Esophagus muscularis mucosa (tissue), 3 donors: Measurements from ENCODE around the gene ARSB.
"Not testable (repeated sequence)": the region's sequence is repeated elsewhere in the genome, so short reads cannot be mapped to it uniquely, and the experiment has no call there.

Experiments
- POLR2A ChIP-seq: fragments of 450-650 bp; IDR thresholded peaks from one replicate; pipeline ENCODE4 v1.6.1; 2017; ENCODE audit warnings: antibody characterized with exemption, moderate library complexity, mild to moderate bottlenecking, low read depth
- TF ChIP-seq, protein P1 (sequence below), 3 experiments: fragments of 200-600 bp in 2 of 3; fragments of 450-650 bp in 1 of 3; sonication (generic) in 2 of 3; IDR thresholded peaks; one replicate each; pipeline ENCODE4 v1.5.1; 2017 to 2019; ENCODE audit warnings: antibody characterized with exemption in 3 of 3, mild to moderate bottlenecking in 2 of 3, moderate library complexity in 1 of 3

DNA sequence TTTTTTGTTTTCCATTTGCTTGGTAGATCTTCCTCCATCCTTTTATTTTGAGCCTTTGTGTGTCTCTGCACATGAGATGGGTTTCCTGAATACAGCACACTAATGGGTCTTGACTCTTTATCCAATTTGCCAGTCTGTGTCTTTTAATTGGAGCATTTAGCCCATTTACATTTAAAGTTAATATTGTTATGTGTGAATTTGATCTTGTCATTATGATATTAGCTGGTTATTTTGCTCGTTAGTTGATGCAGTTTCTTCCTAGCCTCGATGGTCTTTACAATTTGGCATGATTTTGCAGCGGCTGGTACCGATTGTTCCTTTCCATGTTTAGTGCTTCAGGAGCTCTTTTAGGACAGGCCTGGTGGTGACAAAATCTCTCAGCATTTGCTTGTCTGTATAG lies 133.2 kb downstream of the ARSB start:
- TF ChIP-seq, protein P1, sequence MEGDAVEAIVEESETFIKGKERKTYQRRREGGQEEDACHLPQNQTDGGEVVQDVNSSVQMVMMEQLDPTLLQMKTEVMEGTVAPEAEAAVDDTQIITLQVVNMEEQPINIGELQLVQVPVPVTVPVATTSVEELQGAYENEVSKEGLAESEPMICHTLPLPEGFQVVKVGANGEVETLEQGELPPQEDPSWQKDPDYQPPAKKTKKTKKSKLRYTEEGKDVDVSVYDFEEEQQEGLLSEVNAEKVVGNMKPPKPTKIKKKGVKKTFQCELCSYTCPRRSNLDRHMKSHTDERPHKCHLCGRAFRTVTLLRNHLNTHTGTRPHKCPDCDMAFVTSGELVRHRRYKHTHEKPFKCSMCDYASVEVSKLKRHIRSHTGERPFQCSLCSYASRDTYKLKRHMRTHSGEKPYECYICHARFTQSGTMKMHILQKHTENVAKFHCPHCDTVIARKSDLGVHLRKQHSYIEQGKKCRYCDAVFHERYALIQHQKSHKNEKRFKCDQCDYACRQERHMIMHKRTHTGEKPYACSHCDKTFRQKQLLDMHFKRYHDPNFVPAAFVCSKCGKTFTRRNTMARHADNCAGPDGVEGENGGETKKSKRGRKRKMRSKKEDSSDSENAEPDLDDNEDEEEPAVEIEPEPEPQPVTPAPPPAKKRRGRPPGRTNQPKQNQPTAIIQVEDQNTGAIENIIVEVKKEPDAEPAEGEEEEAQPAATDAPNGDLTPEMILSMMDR (IDR thresholded peaks at IDR 0.05) = not testable (repeated sequence)
- not testable (repeated sequence) for TF ChIP-seq POLR2A
